Caco-2 (cell line): ENCODE data around the gene C5orf63. TPM values are rescaled to one million over a fixed set of nuclear protein-coding genes. Genes with fewer than 3 reads are reported as not detected.

Source experiments
- BruUV-seq: library from RNA; stranded (reverse); fragments of 400-500 nt; replicated peaks from 2 replicates; lab custom pipeline; 2021; lab: Mats Ljungman, UMichigan
- CTCF ChIA-PET: fragments of 300-600 bp; sonication (Branson Sonifier 250); formaldehyde crosslinking; loops from one replicate; lab custom pipeline; 2022; ENCODE audit warnings: antibody characterized with exemption; lab: Charles Lee
- POLR2A ChIA-PET: fragments of 300-600 bp; sonication (Branson Sonifier 250); formaldehyde crosslinking; loops from one replicate; lab custom pipeline; 2022; ENCODE audit warnings: antibody characterized with exemption; lab: Charles Lee
- DNase-seq, 2 experiments: peaks; one replicate each; pipeline versions ENCODE4 v3.0.0 to v3.0.0-alpha.2; 2020 to 2022
- H3K27me3 ChIP-seq: replicated peaks from 2 replicates; pipeline ENCODE4 v1.6.0; 2011; ENCODE audit warnings: low read length; ENCODE audit not compliant: control insufficient read depth, insufficient read depth
- H3K36me3 ChIP-seq: 2 replicates; pipeline ENCODE4 v1.5.1; 2011; ENCODE audit warnings: low read length; ENCODE audit not compliant: control insufficient read depth, insufficient read depth
- H3K4me1 ChIP-seq: fragments of 250-450 bp; sonication (Bioruptor Pico); 2 replicates; pipeline ENCODE4 v1.5.1; 2020; ENCODE audit warnings: mild to moderate bottlenecking
- H3K4me3 ChIP-seq: 2 replicates; pipeline ENCODE4 v1.5.1; 2011; ENCODE audit warnings: low read depth, mild to moderate bottlenecking, control low read depth, low read length
- H3K9me3 ChIP-seq: fragments of 250-450 bp; sonication (Bioruptor Pico); 2 replicates; pipeline ENCODE4 v1.5.1; 2020; ENCODE audit warnings: mild to moderate bottlenecking, moderate library complexity
- H3K27ac Mint-ChIP-seq: one replicate; pipeline ENCODE4 v1.8.0; 2022; ENCODE audit warnings: mixed read lengths; ENCODE audit not compliant: unreplicated experiment
- H3K27me3 Mint-ChIP-seq: one replicate; pipeline ENCODE4 v1.8.0; 2022; ENCODE audit warnings: mixed read lengths; ENCODE audit not compliant: insufficient read depth, unreplicated experiment
- H3K36me3 Mint-ChIP-seq: one replicate; pipeline ENCODE4 v1.8.0; 2022; ENCODE audit warnings: mild to moderate bottlenecking, mixed read lengths; ENCODE audit not compliant: insufficient read depth, unreplicated experiment
- H3K4me1 Mint-ChIP-seq: one replicate; pipeline ENCODE4 v1.8.0; 2022; ENCODE audit warnings: low read depth, mixed read lengths; ENCODE audit not compliant: unreplicated experiment
- H3K4me3 Mint-ChIP-seq: one replicate; pipeline ENCODE4 v1.8.0; 2022; ENCODE audit warnings: mild to moderate bottlenecking, moderate library complexity, mixed read lengths; ENCODE audit not compliant: unreplicated experiment
- H3K9me3 Mint-ChIP-seq: one replicate; pipeline ENCODE4 v1.8.0; 2022; ENCODE audit warnings: mixed read lengths; ENCODE audit not compliant: unreplicated experiment
- intact Hi-C: fragments of 100-400 bp; cut with micrococcal nuclease; formaldehyde crosslinking; loops from one replicate; pipeline ENCODE4 v1.10.0; 2022; ENCODE audit not compliant: unreplicated experiment
- total RNA-seq: library from RNA; stranded (reverse); gene quantifications from 2 replicates; pipeline ENCODE4 v1.2.3, GENCODE V29; 2022
- TF ChIP-seq, protein P1 (sequence below), 2 experiments: fragments of 200-600 bp in 1 of 2; IDR thresholded peaks; 1 replicate in 1 of 2; 2 replicates in 1 of 2; pipeline versions ENCODE4 v1.5.1 to v1.8.0; 2011 to 2022; ENCODE audit warnings: antibody characterized with exemption in 1 of 2, control low read depth in 1 of 2, inconsistent platforms in 1 of 2, low read depth in 1 of 2, low read length in 1 of 2, mild to moderate bottlenecking in 1 of 2, moderate library complexity in 1 of 2; ENCODE audit not compliant: insufficient read depth in 1 of 2, severe bottlenecking in 1 of 2, unreplicated experiment in 1 of 2

Gene C5orf63
- total RNA-seq, 1 experiment from 2014 or later: 10.5 TPM

DNA sequence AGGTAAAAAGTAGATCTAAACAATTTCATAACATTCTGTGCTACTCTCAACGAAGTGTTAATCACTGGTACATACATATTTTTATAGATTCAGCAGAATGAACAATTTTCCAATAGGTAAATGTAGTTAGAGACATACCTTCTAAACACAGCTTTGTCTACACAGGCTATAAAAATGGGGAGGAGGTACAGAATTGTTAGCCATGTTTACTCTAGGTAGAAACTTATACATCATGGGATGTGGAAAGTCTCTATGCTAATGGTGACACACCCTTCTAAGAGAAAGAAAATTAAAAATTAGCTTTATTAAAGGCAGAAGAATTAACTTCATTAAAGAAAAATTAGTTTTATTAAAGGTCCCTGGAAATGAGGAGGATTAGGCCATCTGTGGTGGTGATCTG, 11.8 kb downstream of the C5orf63 start:
- H3K36me3 ChIP-seq: no peaks in the 10 kb centered on the region
- ChIA-PET CTCF (no interaction called here), POLR2A (no interaction called here)
- no peak for DNase-seq
- no peak overlapping the region for H3K4me3 ChIP-seq
- intact Hi-C loops: no loop called here
- H3K27ac Mint-ChIP-seq: no peak overlapping the region
- H3K4me1 Mint-ChIP-seq: no peaks in the 10 kb centered on the region
- no peaks in the 10 kb centered on the region for H3K9me3 Mint-ChIP-seq
- no peaks in the 10 kb centered on the region for H3K27me3 Mint-ChIP-seq
- TF ChIP-seq, protein P1, sequence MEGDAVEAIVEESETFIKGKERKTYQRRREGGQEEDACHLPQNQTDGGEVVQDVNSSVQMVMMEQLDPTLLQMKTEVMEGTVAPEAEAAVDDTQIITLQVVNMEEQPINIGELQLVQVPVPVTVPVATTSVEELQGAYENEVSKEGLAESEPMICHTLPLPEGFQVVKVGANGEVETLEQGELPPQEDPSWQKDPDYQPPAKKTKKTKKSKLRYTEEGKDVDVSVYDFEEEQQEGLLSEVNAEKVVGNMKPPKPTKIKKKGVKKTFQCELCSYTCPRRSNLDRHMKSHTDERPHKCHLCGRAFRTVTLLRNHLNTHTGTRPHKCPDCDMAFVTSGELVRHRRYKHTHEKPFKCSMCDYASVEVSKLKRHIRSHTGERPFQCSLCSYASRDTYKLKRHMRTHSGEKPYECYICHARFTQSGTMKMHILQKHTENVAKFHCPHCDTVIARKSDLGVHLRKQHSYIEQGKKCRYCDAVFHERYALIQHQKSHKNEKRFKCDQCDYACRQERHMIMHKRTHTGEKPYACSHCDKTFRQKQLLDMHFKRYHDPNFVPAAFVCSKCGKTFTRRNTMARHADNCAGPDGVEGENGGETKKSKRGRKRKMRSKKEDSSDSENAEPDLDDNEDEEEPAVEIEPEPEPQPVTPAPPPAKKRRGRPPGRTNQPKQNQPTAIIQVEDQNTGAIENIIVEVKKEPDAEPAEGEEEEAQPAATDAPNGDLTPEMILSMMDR (IDR thresholded peaks at IDR 0.05; ENCODE audit: insufficient read depth in 1 of 2, low read depth in 1 of 2, low read length in 1 of 2, severe bottlenecking in 1 of 2, unreplicated experiment in 1 of 2): no peak
- no TSS peak for BruUV-seq
- no peaks in the 10 kb centered on the region for H3K4me1 ChIP-seq
- H3K4me3 Mint-ChIP-seq: no peak overlapping the region
- no peaks in the 10 kb centered on the region for H3K36me3 Mint-ChIP-seq
- no peaks in the 10 kb centered on the region for H3K9me3 ChIP-seq
- H3K27me3 ChIP-seq: no peaks in the 10 kb centered on the region

DNA sequence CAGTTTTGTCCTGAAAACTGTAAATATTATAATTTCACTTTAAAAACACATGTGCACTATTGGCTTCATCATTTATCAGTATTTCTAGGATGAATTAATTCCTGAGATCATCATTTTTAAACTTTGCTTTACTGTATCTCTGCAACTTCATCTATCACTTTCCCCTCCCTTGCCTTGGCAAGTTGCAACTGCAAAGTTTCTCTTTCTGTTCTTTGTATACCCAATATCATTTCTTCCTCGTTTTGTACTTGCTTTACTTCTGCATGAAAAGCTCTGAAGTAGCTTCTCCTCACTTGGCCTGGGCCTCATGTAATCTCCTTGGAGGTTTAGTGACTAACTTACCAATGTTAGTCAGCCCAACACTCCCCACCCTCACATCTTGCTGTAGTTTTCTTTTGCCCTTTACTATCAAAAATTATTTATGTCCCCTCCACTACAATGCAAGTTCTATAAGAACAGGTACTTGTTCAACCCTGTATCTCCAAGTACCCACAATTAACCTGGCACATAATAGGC, 12.8 kb downstream of the C5orf63 start:
- no peak for DNase-seq
- ChIA-PET POLR2A (no interaction called here), CTCF (no interaction called here)
- no peaks in the 10 kb centered on the region for H3K27me3 ChIP-seq
- H3K9me3 ChIP-seq: no peaks in the 10 kb centered on the region
- Mint-ChIP-seq H3K9me3 (no peaks in the 10 kb centered on the region), H3K36me3 (no peaks in the 10 kb centered on the region), H3K4me1 (no peaks in the 10 kb centered on the region), H3K27me3 (no peaks in the 10 kb centered on the region), H3K4me3 (no peak overlapping the region), H3K27ac (no peak overlapping the region)
- no peaks in the 10 kb centered on the region for H3K4me1 ChIP-seq
- intact Hi-C loops: no loop called here
- no peaks in the 10 kb centered on the region for H3K36me3 ChIP-seq
- TF ChIP-seq, protein P1 (IDR thresholded peaks at IDR 0.05; ENCODE audit: insufficient read depth in 1 of 2, low read depth in 1 of 2, low read length in 1 of 2, severe bottlenecking in 1 of 2, unreplicated experiment in 1 of 2): no peak
- no TSS peak for BruUV-seq
- no peak overlapping the region for H3K4me3 ChIP-seq

DNA sequence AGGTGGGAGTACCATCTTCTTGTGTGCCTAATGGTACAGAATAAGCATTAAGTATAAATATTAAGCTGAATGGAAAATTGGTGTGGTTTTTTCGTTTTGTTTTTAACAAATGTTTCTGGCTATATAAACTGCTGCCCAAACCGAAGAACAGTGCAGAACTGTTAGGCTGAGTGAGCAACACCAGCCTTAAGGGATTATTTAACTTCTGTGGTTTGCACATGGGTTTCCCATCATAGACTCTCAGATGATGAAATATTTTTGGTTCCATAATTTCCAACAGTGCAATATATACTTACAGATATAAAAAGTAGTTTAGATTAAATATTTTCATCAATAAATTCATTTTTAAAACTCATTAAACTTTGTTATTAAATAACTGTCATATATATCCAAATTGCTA, 16.4 kb downstream of the C5orf63 start:
- intact Hi-C loops: no loop called here
- no peaks in the 10 kb centered on the region for H3K4me1 ChIP-seq
- H3K4me3 ChIP-seq: no peak overlapping the region
- H3K27me3 ChIP-seq: no peaks in the 10 kb centered on the region
- Mint-ChIP-seq H3K27ac (no peak overlapping the region), H3K27me3 (no peaks in the 10 kb centered on the region), H3K4me1 (no peaks in the 10 kb centered on the region), H3K9me3 (no peaks in the 10 kb centered on the region), H3K36me3 (no peaks in the 10 kb centered on the region), H3K4me3 (no peak overlapping the region)
- ChIA-PET CTCF (no interaction called here), POLR2A (no interaction called here)
- H3K36me3 ChIP-seq: no peaks in the 10 kb centered on the region
- TF ChIP-seq, protein P1 (IDR thresholded peaks at IDR 0.05; ENCODE audit: insufficient read depth in 1 of 2, low read depth in 1 of 2, low read length in 1 of 2, severe bottlenecking in 1 of 2, unreplicated experiment in 1 of 2): no peak
- no peaks in the 10 kb centered on the region for H3K9me3 ChIP-seq
- no peak for DNase-seq
- BruUV-seq: no TSS peak
